ENCODE measurements around the gene DR1. TPM values are rescaled to one million over a fixed set of nuclear protein-coding genes. Genes with fewer than 3 reads are reported as not detected.

The DR1 gene
- total RNA-seq (2014; rRNA removed; shearing (Covaris generic)), result 24.9 and 27.7 TPM in 2 replicates

- DNase-seq (ENCODE audit: low spot score), result peak; percentile 79
Observed at GRCh38 chr1:93345633-93346420, at the start of gene DR1. Gene DR1 (plus strand): TSS chr1:93345907. CDS start chr1:93346646, 739 bp downstream.

GRCh38 chr1:93296555-93297154 is 49.1 kb upstream of the DR1 start:
- DNase-seq (ENCODE audit: low spot score), result no peak

- no peak for DNase-seq (ENCODE audit: low spot score)
Observed at GRCh38 chr1:93301131-93301530, 44.6 kb upstream of the DR1 start.

- DNase-seq (ENCODE audit: low spot score), result no peak
Observed at GRCh38 chr1:93302078-93302477, 43.6 kb upstream of the DR1 start.

GRCh38 chr1:93304716-93305138 is 41.0 kb upstream of the DR1 start:
- peak; percentile 59 for DNase-seq (ENCODE audit: low spot score)

- no peak for DNase-seq (ENCODE audit: low spot score)
Observed at GRCh38 chr1:93306920-93307319, 38.8 kb upstream of the DR1 start.

GRCh38 chr1:93313026-93313425 is 32.7 kb upstream of the DR1 start:
- DNase-seq (ENCODE audit: low spot score), result no peak

- no peak for DNase-seq (ENCODE audit: low spot score)
Observed at GRCh38 chr1:93317207-93317606, 28.5 kb upstream of the DR1 start.

- DNase-seq (ENCODE audit: low spot score), result no peak
Observed at GRCh38 chr1:93317943-93318342, 27.8 kb upstream of the DR1 start.

- no peak for DNase-seq (ENCODE audit: low spot score)
Observed at GRCh38 chr1:93321720-93322119, 24.0 kb upstream of the DR1 start.

GRCh38 chr1:93322349-93322748 is 23.4 kb upstream of the DR1 start:
- DNase-seq (ENCODE audit: low spot score), result no peak

- no peak for DNase-seq (ENCODE audit: low spot score)
Observed at GRCh38 chr1:93323185-93323820, 22.4 kb upstream of the DR1 start.

GRCh38 chr1:93324486-93325464 is 20.9 kb upstream of the DR1 start:
- DNase-seq (ENCODE audit: low spot score), result peak; percentile 28

GRCh38 chr1:93328809-93329760 is 16.6 kb upstream of the DR1 start:
- peak; percentile 18 for DNase-seq (ENCODE audit: low spot score)

GRCh38 chr1:93330196-93330595 is 15.5 kb upstream of the DR1 start:
- DNase-seq (ENCODE audit: low spot score), result no peak

GRCh38 chr1:93330617-93331016 is 15.1 kb upstream of the DR1 start:
- DNase-seq (ENCODE audit: low spot score), result no peak

GRCh38 chr1:93331412-93331811 is 14.3 kb upstream of the DR1 start:
- no peak for DNase-seq (ENCODE audit: low spot score)

- DNase-seq (ENCODE audit: low spot score), result no peak
Observed at GRCh38 chr1:93332368-93332767, 13.3 kb upstream of the DR1 start.

- DNase-seq (ENCODE audit: low spot score), result peak; percentile 33
Observed at GRCh38 chr1:93338387-93339146, 7.1 kb upstream of the DR1 start.

Data from H4 (cell line).